Stimulated activated memory B cell treated with anti-CD40 and anti-IgM and Interleukin-4, amounts not matched to agents 10 μg/mL and 1 μg/mL and 100 μg/mL, for 72 hours (primary cell): ENCODE data around the gene PPP1R14C.
A peak's percentile ranks its signal among the peaks of the same experiment; 100 is the strongest.

Experiments used
- ATAC-seq: fragments of 150-1000 bp; cut with Tn5 transposase; 2 replicates; pipeline ENCODE4 v1.10.0; 2021
- H3K27ac Mint-ChIP-seq: one replicate; pipeline ENCODE4 v1.8.0; 2022; ENCODE audit warnings: mild to moderate bottlenecking, mixed read lengths
- H3K27me3 Mint-ChIP-seq: one replicate; pipeline ENCODE4 v1.8.0; 2022; ENCODE audit warnings: mixed read lengths
- H3K36me3 Mint-ChIP-seq: one replicate; pipeline ENCODE4 v1.8.0; 2022; ENCODE audit warnings: mixed read lengths
- H3K4me1 Mint-ChIP-seq: one replicate; pipeline ENCODE4 v1.8.0; 2022; ENCODE audit warnings: mixed read lengths
- H3K4me3 Mint-ChIP-seq: one replicate; pipeline ENCODE4 v1.8.0; 2022; ENCODE audit warnings: mild to moderate bottlenecking, moderate library complexity, mixed read lengths
- H3K9me3 Mint-ChIP-seq: one replicate; pipeline ENCODE4 v1.8.0; 2022; ENCODE audit warnings: mixed read lengths

Gene PPP1R14C

GRCh38 chr6:150142670-150143515 is at the start of gene PPP1R14C:
Gene PPP1R14C (plus strand): TSS chr6:150143044. CDS start chr6:150143193, 149 bp downstream.
- Mint-ChIP-seq H3K9me3 (peaks cover 8% of the 10 kb centered on the region), H3K27ac (no peak within 1 kb of the TSS), H3K27me3 (peaks cover 45% of the 10 kb centered on the region), H3K4me3 (peak within 1 kb of the TSS; percentile 71), H3K4me1 (peaks cover 39% of the 10 kb centered on the region), H3K36me3 (no peaks in the 10 kb centered on the region)
- peak; percentile 69 for ATAC-seq

- Mint-ChIP-seq H3K9me3 (no peaks in the 10 kb centered on the region), H3K4me3 (no peak overlapping the region), H3K36me3 (no peaks in the 10 kb centered on the region), H3K27ac (no peak overlapping the region), H3K27me3 (peaks cover 32% of the 10 kb centered on the region), H3K4me1 (no peaks in the 10 kb centered on the region)
- ATAC-seq = peak; percentile 39
Measured at GRCh38 chr6:150093397-150093796, 49.4 kb upstream of the PPP1R14C start.

- no peaks in the 10 kb centered on the region for H3K9me3 Mint-ChIP-seq
- no peak overlapping the region for H3K4me3 Mint-ChIP-seq
- no peak for ATAC-seq
- no peaks in the 10 kb centered on the region for H3K36me3 Mint-ChIP-seq
- no peak overlapping the region for H3K27ac Mint-ChIP-seq
- no peaks in the 10 kb centered on the region for H3K4me1 Mint-ChIP-seq
- peaks cover 27% of the 10 kb centered on the region for H3K27me3 Mint-ChIP-seq
Measured at GRCh38 chr6:150098155-150098554, 44.7 kb upstream of the PPP1R14C start.

GRCh38 chr6:150099546-150099945 is 43.3 kb upstream of the PPP1R14C start:
- H3K27ac Mint-ChIP-seq = no peak overlapping the region
- H3K9me3 Mint-ChIP-seq = no peaks in the 10 kb centered on the region
- H3K4me3 Mint-ChIP-seq = no peak overlapping the region
- no peaks in the 10 kb centered on the region for H3K4me1 Mint-ChIP-seq
- H3K36me3 Mint-ChIP-seq = no peaks in the 10 kb centered on the region
- H3K27me3 Mint-ChIP-seq = peaks cover 15% of the 10 kb centered on the region
- ATAC-seq = no peak

GRCh38 chr6:150099953-150100352 is 42.9 kb upstream of the PPP1R14C start:
- Mint-ChIP-seq H3K9me3 (no peaks in the 10 kb centered on the region), H3K4me1 (no peaks in the 10 kb centered on the region), H3K36me3 (no peaks in the 10 kb centered on the region), H3K4me3 (no peak overlapping the region), H3K27me3 (peaks cover 11% of the 10 kb centered on the region), H3K27ac (no peak overlapping the region)
- ATAC-seq = no peak

- Mint-ChIP-seq H3K27ac (no peak overlapping the region), H3K27me3 (peaks cover 3% of the 10 kb centered on the region), H3K4me1 (no peaks in the 10 kb centered on the region), H3K36me3 (no peaks in the 10 kb centered on the region), H3K9me3 (no peaks in the 10 kb centered on the region), H3K4me3 (no peak overlapping the region)
- no peak for ATAC-seq
Measured at GRCh38 chr6:150100745-150101144, 42.1 kb upstream of the PPP1R14C start.

GRCh38 chr6:150102750-150103270 is 40.0 kb upstream of the PPP1R14C start:
- Mint-ChIP-seq H3K4me1 (no peaks in the 10 kb centered on the region), H3K4me3 (no peak overlapping the region), H3K36me3 (no peaks in the 10 kb centered on the region), H3K27ac (no peak overlapping the region), H3K27me3 (no peaks in the 10 kb centered on the region), H3K9me3 (no peaks in the 10 kb centered on the region)
- no peak for ATAC-seq

- Mint-ChIP-seq H3K9me3 (no peaks in the 10 kb centered on the region), H3K4me3 (no peak overlapping the region), H3K36me3 (no peaks in the 10 kb centered on the region), H3K27ac (no peak overlapping the region), H3K4me1 (no peaks in the 10 kb centered on the region), H3K27me3 (no peaks in the 10 kb centered on the region)
- ATAC-seq = no peak
Measured at GRCh38 chr6:150112233-150112632, 30.6 kb upstream of the PPP1R14C start.

- no peaks in the 10 kb centered on the region for H3K36me3 Mint-ChIP-seq
- H3K4me3 Mint-ChIP-seq = no peak overlapping the region
- no peak for ATAC-seq
- H3K4me1 Mint-ChIP-seq = peaks cover 20% of the 10 kb centered on the region
- no peak overlapping the region for H3K27ac Mint-ChIP-seq
- H3K9me3 Mint-ChIP-seq = no peaks in the 10 kb centered on the region
- no peaks in the 10 kb centered on the region for H3K27me3 Mint-ChIP-seq
Measured at GRCh38 chr6:150115769-150116168, 27.1 kb upstream of the PPP1R14C start.

- H3K4me1 Mint-ChIP-seq = peaks cover 20% of the 10 kb centered on the region
- no peaks in the 10 kb centered on the region for H3K27me3 Mint-ChIP-seq
- no peak for ATAC-seq
- no peak overlapping the region for H3K27ac Mint-ChIP-seq
- H3K9me3 Mint-ChIP-seq = no peaks in the 10 kb centered on the region
- no peak overlapping the region for H3K4me3 Mint-ChIP-seq
- no peaks in the 10 kb centered on the region for H3K36me3 Mint-ChIP-seq
Measured at GRCh38 chr6:150116200-150116800, 26.5 kb upstream of the PPP1R14C start.

- peaks cover 20% of the 10 kb centered on the region for H3K4me1 Mint-ChIP-seq
- no peaks in the 10 kb centered on the region for H3K36me3 Mint-ChIP-seq
- ATAC-seq = no peak
- H3K4me3 Mint-ChIP-seq = no peak overlapping the region
- H3K27ac Mint-ChIP-seq = no peak overlapping the region
- H3K9me3 Mint-ChIP-seq = no peaks in the 10 kb centered on the region
- H3K27me3 Mint-ChIP-seq = peaks cover 7% of the 10 kb centered on the region
Measured at GRCh38 chr6:150118203-150118602, 24.6 kb upstream of the PPP1R14C start.

GRCh38 chr6:150118627-150119026 is 24.2 kb upstream of the PPP1R14C start:
- ATAC-seq = peak; percentile 16
- no peak overlapping the region for H3K27ac Mint-ChIP-seq
- peaks cover 11% of the 10 kb centered on the region for H3K27me3 Mint-ChIP-seq
- no peaks in the 10 kb centered on the region for H3K9me3 Mint-ChIP-seq
- no peaks in the 10 kb centered on the region for H3K36me3 Mint-ChIP-seq
- peaks cover 20% of the 10 kb centered on the region for H3K4me1 Mint-ChIP-seq
- no peak overlapping the region for H3K4me3 Mint-ChIP-seq

- H3K27me3 Mint-ChIP-seq = peaks cover 16% of the 10 kb centered on the region
- no peak overlapping the region for H3K4me3 Mint-ChIP-seq
- H3K27ac Mint-ChIP-seq = no peak overlapping the region
- no peak for ATAC-seq
- no peaks in the 10 kb centered on the region for H3K36me3 Mint-ChIP-seq
- no peaks in the 10 kb centered on the region for H3K9me3 Mint-ChIP-seq
- H3K4me1 Mint-ChIP-seq = peaks cover 20% of the 10 kb centered on the region
Measured at GRCh38 chr6:150119173-150119572, 23.7 kb upstream of the PPP1R14C start.

GRCh38 chr6:150123645-150124044 is 19.2 kb upstream of the PPP1R14C start:
- Mint-ChIP-seq H3K27ac (no peak overlapping the region), H3K9me3 (no peaks in the 10 kb centered on the region), H3K4me1 (peaks cover 20% of the 10 kb centered on the region), H3K36me3 (no peaks in the 10 kb centered on the region), H3K27me3 (peaks cover 46% of the 10 kb centered on the region), H3K4me3 (no peak overlapping the region)
- no peak for ATAC-seq

GRCh38 chr6:150124235-150124634 is 18.6 kb upstream of the PPP1R14C start:
- no peak for ATAC-seq
- Mint-ChIP-seq H3K9me3 (no peaks in the 10 kb centered on the region), H3K36me3 (no peaks in the 10 kb centered on the region), H3K27me3 (peaks cover 46% of the 10 kb centered on the region), H3K4me3 (no peak overlapping the region), H3K4me1 (peaks cover 14% of the 10 kb centered on the region), H3K27ac (no peak overlapping the region)
